NCI-H146 treated with DMSO at 0.1 percent for 48 hours (cell line): ENCODE data around the gene MRPL43.
"Not testable (repeated sequence)": the region's sequence is repeated elsewhere in the genome, so short reads cannot be mapped to it uniquely, and the experiment has no call there.

Source experiments
- DNase-seq: peaks from one replicate; lab custom pipeline; 2025; ENCODE audit not compliant: unreplicated experiment; lab: John Stamatoyannopoulos, UW

MRPL43 gene

GRCh38 chr10:100983868-100984671 is 3.2 kb downstream of the MRPL43 start:
- DNase-seq, result no peak

GRCh38 chr10:100982916-100983830 is 4.1 kb downstream of the MRPL43 start:
- no peak for DNase-seq

GRCh38 chr10:100981178-100981772 is 6.0 kb downstream of the MRPL43 start:
- DNase-seq, result no peak

GRCh38 chr10:100980711-100981110 is 6.6 kb downstream of the MRPL43 start:
- no peak for DNase-seq

- no peak for DNase-seq
Measured at GRCh38 chr10:100980311-100980710, 7.0 kb downstream of the MRPL43 start.

GRCh38 chr10:100979791-100980272 is 7.5 kb downstream of the MRPL43 start:
- no peak for DNase-seq

GRCh38 chr10:100978901-100979195 is 8.4 kb downstream of the MRPL43 start:
- DNase-seq, result no peak

GRCh38 chr10:100978121-100978900 is 9.0 kb downstream of the MRPL43 start:
- DNase-seq, result no peak

- DNase-seq, result no peak
Measured at GRCh38 chr10:100977436-100977835, 9.9 kb downstream of the MRPL43 start.

GRCh38 chr10:100976906-100977305 is 10.4 kb downstream of the MRPL43 start:
- DNase-seq, result no peak

GRCh38 chr10:100975397-100975796 is 11.9 kb downstream of the MRPL43 start:
- not testable (repeated sequence) for DNase-seq

- no peak for DNase-seq
Measured at GRCh38 chr10:100972904-100973535, 14.3 kb downstream of the MRPL43 start.

GRCh38 chr10:100972115-100972903 is 15.0 kb downstream of the MRPL43 start:
- DNase-seq, result no peak

- no peak for DNase-seq
Measured at GRCh38 chr10:100970914-100971811, 16.1 kb downstream of the MRPL43 start.

- no peak for DNase-seq
Measured at GRCh38 chr10:100970076-100970913, 17.0 kb downstream of the MRPL43 start.

- peak; percentile 40 for DNase-seq
Measured at GRCh38 chr10:100969187-100970075, 17.9 kb downstream of the MRPL43 start, which contains the start of gene SEMA4G. SEMA4G (plus strand) TSS chr10:100969504; CDS start chr10:100972913, 3,409 bp downstream.

GRCh38 chr10:100968863-100969186 is 18.5 kb downstream of the MRPL43 start:
- DNase-seq, result no peak
